H1 (cell line): ENCODE measurements around the gene PAX6.

Experiments used
- CBX8 ChIP-seq: fragments of 300-800, 300-1000 bp; sonication (generic); IDR thresholded peaks from 2 replicates; pipeline ENCODE4 v1.7.1; 2016; ENCODE audit warnings: low read depth, low read length, borderline replicate concordance
- CEBPB ChIP-seq: IDR thresholded peaks from 2 replicates; pipeline ENCODE4 v1.6.1; 2012; ENCODE audit warnings: low read depth, low read length
- CHD2 ChIP-seq: IDR thresholded peaks from 2 replicates; pipeline ENCODE4 v1.6.1; 2012; ENCODE audit warnings: low read length, improper control_type of control experiment
- EP300 ChIP-seq, 2 experiments: IDR thresholded peaks; 1 replicate in 1 of 2; 2 replicates in 1 of 2; pipeline ENCODE4 v1.6.1; 2011 to 2012; ENCODE audit warnings: low read depth in 2 of 2, low read length in 2 of 2, mild to moderate bottlenecking in 2 of 2, borderline replicate concordance in 1 of 2, inconsistent platforms in 1 of 2, moderate library complexity in 1 of 2
- EZH2 ChIP-seq: fragments of 200-600 bp; sonication (generic); IDR thresholded peaks from 2 replicates; pipeline ENCODE4 v1.7.1; 2012; ENCODE audit warnings: low read depth, mild to moderate bottlenecking, moderate library complexity, low read length, inconsistent platforms; ENCODE audit not compliant: severe bottlenecking
- FOSL1 ChIP-seq: IDR thresholded peaks from 2 replicates; pipeline ENCODE4 v1.6.1; 2011; ENCODE audit warnings: mild to moderate bottlenecking, low read depth, low read length, moderate library complexity; ENCODE audit not compliant: insufficient read depth
- NRF1 ChIP-seq: IDR thresholded peaks from 2 replicates; pipeline ENCODE4 v1.6.1; 2011; ENCODE audit warnings: mild to moderate bottlenecking, low read depth, low read length, improper control_type of control experiment
- POLR2A ChIP-seq, 2 experiments: IDR thresholded peaks; 1 replicate in 1 of 2; 2 replicates in 1 of 2; pipeline ENCODE4 v1.6.1; 2011; ENCODE audit warnings: low read depth in 2 of 2, low read length in 2 of 2, mild to moderate bottlenecking in 2 of 2; ENCODE audit errors: control extremely low read depth in 1 of 2
- POLR2AphosphoS5 ChIP-seq: IDR thresholded peaks from 2 replicates; pipeline ENCODE4 v1.6.1; 2011; ENCODE audit warnings: low read depth, low read length
- RAD21 ChIP-seq, 2 experiments: IDR thresholded peaks in 1 of 2; conservative IDR thresholded peaks in 1 of 2; 2 replicates each; pipeline ENCODE4 v1.6.1; 2011; ENCODE audit warnings: low read depth in 2 of 2, low read length in 2 of 2, improper control_type of control experiment in 1 of 2, inconsistent platforms in 1 of 2, mild to moderate bottlenecking in 1 of 2, moderate library complexity in 1 of 2
- RXRA ChIP-seq: IDR thresholded peaks from 2 replicates; pipeline ENCODE4 v1.6.1; 2011; ENCODE audit warnings: low read depth, mild to moderate bottlenecking, low read length, moderate library complexity; ENCODE audit not compliant: insufficient read depth
- TCF12 ChIP-seq: IDR thresholded peaks from 2 replicates; pipeline ENCODE4 v1.6.1; 2011; ENCODE audit warnings: low read depth, mild to moderate bottlenecking, low read length
- TF ChIP-seq, protein P1 (sequence below), 3 experiments: IDR thresholded peaks; 1 replicate in 2 of 3; 2 replicates in 1 of 3; pipeline versions ENCODE4 v1.5.1 to v1.6.1; 2011; ENCODE audit warnings: low read length in 3 of 3, mild to moderate bottlenecking in 3 of 3, inconsistent platforms in 2 of 3, low read depth in 1 of 3, moderate library complexity in 1 of 3; ENCODE audit not compliant: insufficient read depth in 1 of 3; ENCODE audit errors: control extremely low read depth in 1 of 3

DNA sequence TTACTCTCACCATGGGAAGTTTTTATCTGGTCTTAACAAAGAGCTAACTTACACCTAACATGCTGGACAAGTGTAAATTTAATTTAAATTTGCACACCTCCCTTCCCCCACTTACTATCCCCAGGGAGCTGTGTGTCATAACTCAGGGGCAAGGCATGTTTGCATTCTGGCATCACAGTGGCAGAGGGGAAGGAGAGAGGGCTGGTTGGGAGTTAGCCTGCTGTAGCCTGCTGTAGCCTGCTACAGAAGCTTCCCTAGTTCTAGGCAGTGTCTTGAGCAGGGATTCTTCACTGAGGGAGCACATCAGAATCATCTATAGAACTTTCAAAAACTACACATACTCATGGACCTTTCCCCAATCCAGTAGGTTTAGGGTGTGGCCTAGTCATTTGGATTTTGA is 49.3 kb upstream of the PAX6 start:
- TF ChIP-seq EZH2 (no peak), EP300 (IDR thresholded peaks at IDR 0.05; ENCODE audit: borderline replicate concordance in 1 of 2, low read depth in 2 of 2, low read length in 2 of 2) (no peak), FOSL1 (no peak), CBX8 (no peak), CEBPB (no peak), CHD2 (no peak), POLR2A (IDR thresholded peaks at IDR 0.05; ENCODE audit: control extremely low read depth in 1 of 2, low read depth in 2 of 2, low read length in 2 of 2) (no peak), TCF12 (no peak), RAD21 (IDR thresholded peaks at IDR 0.05 in 1 of 2, conservative IDR thresholded peaks at IDR 0.05 in 1 of 2; ENCODE audit: low read depth in 2 of 2, low read length in 2 of 2) (no peak), RXRA (no peak), POLR2AphosphoS5 (no peak), NRF1 (no peak)
- TF ChIP-seq, protein P1, sequence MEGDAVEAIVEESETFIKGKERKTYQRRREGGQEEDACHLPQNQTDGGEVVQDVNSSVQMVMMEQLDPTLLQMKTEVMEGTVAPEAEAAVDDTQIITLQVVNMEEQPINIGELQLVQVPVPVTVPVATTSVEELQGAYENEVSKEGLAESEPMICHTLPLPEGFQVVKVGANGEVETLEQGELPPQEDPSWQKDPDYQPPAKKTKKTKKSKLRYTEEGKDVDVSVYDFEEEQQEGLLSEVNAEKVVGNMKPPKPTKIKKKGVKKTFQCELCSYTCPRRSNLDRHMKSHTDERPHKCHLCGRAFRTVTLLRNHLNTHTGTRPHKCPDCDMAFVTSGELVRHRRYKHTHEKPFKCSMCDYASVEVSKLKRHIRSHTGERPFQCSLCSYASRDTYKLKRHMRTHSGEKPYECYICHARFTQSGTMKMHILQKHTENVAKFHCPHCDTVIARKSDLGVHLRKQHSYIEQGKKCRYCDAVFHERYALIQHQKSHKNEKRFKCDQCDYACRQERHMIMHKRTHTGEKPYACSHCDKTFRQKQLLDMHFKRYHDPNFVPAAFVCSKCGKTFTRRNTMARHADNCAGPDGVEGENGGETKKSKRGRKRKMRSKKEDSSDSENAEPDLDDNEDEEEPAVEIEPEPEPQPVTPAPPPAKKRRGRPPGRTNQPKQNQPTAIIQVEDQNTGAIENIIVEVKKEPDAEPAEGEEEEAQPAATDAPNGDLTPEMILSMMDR (IDR thresholded peaks at IDR 0.05; ENCODE audit: control extremely low read depth in 1 of 3, insufficient read depth in 1 of 3, low read depth in 1 of 3, low read length in 3 of 3), result no peak
